DND-41 (cell line): Measurements from ENCODE around the gene FBLIM1.

Experiments
- EZH2 ChIP-seq: IDR thresholded peaks from 3 replicates; pipeline ENCODE4 v1.6.1; 2012; ENCODE audit warnings: borderline replicate concordance, low read depth, mild to moderate bottlenecking, moderate library complexity, low read length, inconsistent platforms; ENCODE audit not compliant: severe bottlenecking
- TF ChIP-seq, protein P1 (sequence below): IDR thresholded peaks from 2 replicates; pipeline ENCODE4 v1.5.1; 2012; ENCODE audit warnings: borderline replicate concordance, low read length, moderate library complexity, mild to moderate bottlenecking; ENCODE audit not compliant: poor library complexity, severe bottlenecking; ENCODE audit errors: extremely low read depth

DNA sequence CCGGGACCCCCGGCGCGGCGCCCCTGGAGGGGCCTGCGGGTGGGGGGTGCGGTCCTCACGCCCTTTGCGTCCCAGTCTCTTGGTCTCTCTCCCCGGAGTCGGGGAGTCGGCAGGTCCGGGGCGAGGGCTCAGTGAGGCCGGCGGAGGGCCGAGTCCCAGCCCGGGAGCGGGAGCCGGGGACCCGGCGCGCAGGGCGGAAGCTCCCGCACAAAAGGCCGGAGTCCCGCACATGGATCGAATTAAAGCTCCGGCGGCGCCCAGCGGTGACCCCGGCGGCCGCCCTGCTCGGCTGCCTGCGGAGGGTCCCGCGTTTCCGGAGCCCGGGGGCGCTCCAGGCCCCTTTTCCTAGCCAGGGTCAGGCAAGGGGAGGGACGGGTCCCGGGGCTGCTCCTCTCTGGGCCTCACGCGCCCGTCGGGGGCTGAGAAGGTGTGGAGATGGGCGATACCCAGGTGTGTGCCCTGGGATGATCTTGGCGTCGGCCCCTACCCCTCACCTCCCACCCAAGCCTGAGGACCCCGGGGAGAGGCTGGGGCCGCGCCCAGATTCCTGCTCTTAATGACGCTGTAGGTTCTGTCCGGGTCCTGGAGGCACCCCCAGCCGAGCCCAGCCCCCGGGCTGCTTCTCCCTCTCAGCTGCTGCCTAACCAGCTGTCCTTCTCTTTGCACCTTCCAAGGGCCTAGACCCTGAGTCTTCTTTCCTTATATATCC lies 512 bp downstream of the FBLIM1 start:
- TF ChIP-seq, protein P1, sequence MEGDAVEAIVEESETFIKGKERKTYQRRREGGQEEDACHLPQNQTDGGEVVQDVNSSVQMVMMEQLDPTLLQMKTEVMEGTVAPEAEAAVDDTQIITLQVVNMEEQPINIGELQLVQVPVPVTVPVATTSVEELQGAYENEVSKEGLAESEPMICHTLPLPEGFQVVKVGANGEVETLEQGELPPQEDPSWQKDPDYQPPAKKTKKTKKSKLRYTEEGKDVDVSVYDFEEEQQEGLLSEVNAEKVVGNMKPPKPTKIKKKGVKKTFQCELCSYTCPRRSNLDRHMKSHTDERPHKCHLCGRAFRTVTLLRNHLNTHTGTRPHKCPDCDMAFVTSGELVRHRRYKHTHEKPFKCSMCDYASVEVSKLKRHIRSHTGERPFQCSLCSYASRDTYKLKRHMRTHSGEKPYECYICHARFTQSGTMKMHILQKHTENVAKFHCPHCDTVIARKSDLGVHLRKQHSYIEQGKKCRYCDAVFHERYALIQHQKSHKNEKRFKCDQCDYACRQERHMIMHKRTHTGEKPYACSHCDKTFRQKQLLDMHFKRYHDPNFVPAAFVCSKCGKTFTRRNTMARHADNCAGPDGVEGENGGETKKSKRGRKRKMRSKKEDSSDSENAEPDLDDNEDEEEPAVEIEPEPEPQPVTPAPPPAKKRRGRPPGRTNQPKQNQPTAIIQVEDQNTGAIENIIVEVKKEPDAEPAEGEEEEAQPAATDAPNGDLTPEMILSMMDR = no peak
- no peak for TF ChIP-seq EZH2
